Neural cell (in vitro differentiated cells): Measurements from ENCODE around the gene GSN.

Source experiments
- EP300 ChIP-seq: fragments of 450-650 bp; conservative IDR thresholded peaks from 2 replicates; pipeline ENCODE4 v1.6.1; 2014; ENCODE audit warnings: antibody characterized with exemption, mild to moderate bottlenecking, moderate library complexity; ENCODE audit not compliant: poor library complexity, severe bottlenecking
- EZH2 ChIP-seq: fragments of 200-600, 300-800 bp; shearing (Covaris generic), sonication (generic); IDR thresholded peaks from 2 replicates; pipeline ENCODE4 v1.6.1; 2014; ENCODE audit warnings: antibody characterized with exemption, low read length, borderline replicate concordance, mild to moderate bottlenecking; ENCODE audit not compliant: insufficient read depth, poor library complexity, severe bottlenecking
- MXI1 ChIP-seq: fragments of 450-650 bp; conservative IDR thresholded peaks from 2 replicates; pipeline ENCODE4 v1.6.1; 2014; ENCODE audit warnings: antibody characterized with exemption, mild to moderate bottlenecking; ENCODE audit not compliant: poor library complexity, severe bottlenecking
- POLR2AphosphoS5 ChIP-seq: IDR thresholded peaks from 2 replicates; pipeline ENCODE4 v1.6.1; 2012
- RAD21 ChIP-seq: fragments of 450-650 bp; conservative IDR thresholded peaks from 2 replicates; pipeline ENCODE4 v1.6.1; 2014; ENCODE audit warnings: antibody characterized with exemption, mild to moderate bottlenecking, moderate library complexity
- SMC3 ChIP-seq: fragments of 450-650 bp; conservative IDR thresholded peaks from 2 replicates; pipeline ENCODE4 v1.6.1; 2014; ENCODE audit warnings: antibody characterized with exemption, mild to moderate bottlenecking, moderate library complexity; ENCODE audit not compliant: poor library complexity
- TAF1 ChIP-seq: IDR thresholded peaks from 2 replicates; pipeline ENCODE4 v1.6.1; 2012; ENCODE audit warnings: low read depth
- TF ChIP-seq, protein P1 (sequence below): fragments of 450-650 bp; IDR thresholded peaks from 2 replicates; pipeline ENCODE4 v1.5.1; 2014; ENCODE audit warnings: antibody characterized with exemption, mild to moderate bottlenecking, moderate library complexity; ENCODE audit not compliant: poor library complexity, severe bottlenecking
- TF ChIP-seq, protein P2 (sequence below): IDR thresholded peaks from 2 replicates; pipeline ENCODE4 v1.6.1; 2012; ENCODE audit warnings: borderline replicate concordance

DNA sequence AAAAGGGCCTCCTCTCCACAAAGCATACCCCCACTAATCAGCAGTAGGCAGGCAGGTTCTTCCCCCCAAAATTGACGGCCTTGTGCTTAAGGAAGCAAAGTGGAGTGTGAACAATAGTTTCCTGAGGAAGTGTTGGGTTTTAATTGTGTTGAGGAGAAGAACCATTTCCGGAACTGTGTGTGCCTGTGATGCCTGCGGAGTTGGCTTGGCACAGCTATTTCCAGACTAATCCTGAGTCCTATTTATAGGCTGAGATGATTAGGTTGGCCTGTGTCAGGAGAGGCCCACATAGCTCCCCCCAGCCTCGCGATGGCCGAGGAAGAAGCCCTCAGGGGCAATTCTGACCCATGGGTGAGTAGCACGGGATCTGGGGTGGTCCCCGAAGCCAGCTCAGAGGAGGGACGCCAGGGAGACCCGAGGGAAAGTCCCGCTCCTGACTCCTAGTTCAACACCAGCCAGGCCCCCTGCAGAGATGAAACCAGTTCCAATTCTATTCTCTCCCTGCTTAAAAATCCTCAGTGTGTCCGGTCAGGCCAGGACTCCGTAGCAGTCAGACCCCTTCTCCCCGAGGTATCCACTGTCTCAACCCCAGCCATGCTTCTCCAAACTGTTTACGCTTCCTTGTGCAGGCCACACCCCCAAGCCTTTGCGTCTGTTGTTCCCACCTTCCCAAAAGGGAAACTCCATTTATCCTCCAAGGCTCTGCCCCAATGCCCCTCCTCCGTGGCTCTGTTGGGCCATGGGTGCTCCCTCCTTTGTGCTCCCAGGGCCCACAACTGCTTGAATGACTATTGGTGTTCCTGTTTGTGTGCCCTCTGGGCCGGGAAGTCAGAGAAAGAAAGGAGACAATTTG lies 18.1 kb downstream of the GSN start:
- TF ChIP-seq EZH2, result no peak
- TF ChIP-seq, protein P1, sequence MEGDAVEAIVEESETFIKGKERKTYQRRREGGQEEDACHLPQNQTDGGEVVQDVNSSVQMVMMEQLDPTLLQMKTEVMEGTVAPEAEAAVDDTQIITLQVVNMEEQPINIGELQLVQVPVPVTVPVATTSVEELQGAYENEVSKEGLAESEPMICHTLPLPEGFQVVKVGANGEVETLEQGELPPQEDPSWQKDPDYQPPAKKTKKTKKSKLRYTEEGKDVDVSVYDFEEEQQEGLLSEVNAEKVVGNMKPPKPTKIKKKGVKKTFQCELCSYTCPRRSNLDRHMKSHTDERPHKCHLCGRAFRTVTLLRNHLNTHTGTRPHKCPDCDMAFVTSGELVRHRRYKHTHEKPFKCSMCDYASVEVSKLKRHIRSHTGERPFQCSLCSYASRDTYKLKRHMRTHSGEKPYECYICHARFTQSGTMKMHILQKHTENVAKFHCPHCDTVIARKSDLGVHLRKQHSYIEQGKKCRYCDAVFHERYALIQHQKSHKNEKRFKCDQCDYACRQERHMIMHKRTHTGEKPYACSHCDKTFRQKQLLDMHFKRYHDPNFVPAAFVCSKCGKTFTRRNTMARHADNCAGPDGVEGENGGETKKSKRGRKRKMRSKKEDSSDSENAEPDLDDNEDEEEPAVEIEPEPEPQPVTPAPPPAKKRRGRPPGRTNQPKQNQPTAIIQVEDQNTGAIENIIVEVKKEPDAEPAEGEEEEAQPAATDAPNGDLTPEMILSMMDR, result no peak
- TF ChIP-seq POLR2AphosphoS5, result no peak
- TF ChIP-seq, protein P2, sequence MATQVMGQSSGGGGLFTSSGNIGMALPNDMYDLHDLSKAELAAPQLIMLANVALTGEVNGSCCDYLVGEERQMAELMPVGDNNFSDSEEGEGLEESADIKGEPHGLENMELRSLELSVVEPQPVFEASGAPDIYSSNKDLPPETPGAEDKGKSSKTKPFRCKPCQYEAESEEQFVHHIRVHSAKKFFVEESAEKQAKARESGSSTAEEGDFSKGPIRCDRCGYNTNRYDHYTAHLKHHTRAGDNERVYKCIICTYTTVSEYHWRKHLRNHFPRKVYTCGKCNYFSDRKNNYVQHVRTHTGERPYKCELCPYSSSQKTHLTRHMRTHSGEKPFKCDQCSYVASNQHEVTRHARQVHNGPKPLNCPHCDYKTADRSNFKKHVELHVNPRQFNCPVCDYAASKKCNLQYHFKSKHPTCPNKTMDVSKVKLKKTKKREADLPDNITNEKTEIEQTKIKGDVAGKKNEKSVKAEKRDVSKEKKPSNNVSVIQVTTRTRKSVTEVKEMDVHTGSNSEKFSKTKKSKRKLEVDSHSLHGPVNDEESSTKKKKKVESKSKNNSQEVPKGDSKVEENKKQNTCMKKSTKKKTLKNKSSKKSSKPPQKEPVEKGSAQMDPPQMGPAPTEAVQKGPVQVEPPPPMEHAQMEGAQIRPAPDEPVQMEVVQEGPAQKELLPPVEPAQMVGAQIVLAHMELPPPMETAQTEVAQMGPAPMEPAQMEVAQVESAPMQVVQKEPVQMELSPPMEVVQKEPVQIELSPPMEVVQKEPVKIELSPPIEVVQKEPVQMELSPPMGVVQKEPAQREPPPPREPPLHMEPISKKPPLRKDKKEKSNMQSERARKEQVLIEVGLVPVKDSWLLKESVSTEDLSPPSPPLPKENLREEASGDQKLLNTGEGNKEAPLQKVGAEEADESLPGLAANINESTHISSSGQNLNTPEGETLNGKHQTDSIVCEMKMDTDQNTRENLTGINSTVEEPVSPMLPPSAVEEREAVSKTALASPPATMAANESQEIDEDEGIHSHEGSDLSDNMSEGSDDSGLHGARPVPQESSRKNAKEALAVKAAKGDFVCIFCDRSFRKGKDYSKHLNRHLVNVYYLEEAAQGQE, result no peak
- no peak for TF ChIP-seq RAD21
- no peak for TF ChIP-seq EP300
- no peak for TF ChIP-seq MXI1
- TF ChIP-seq SMC3, result no peak
- no peak for TF ChIP-seq TAF1
